ENCODE measurements around the gene RHOT1.
"Not testable (repeated sequence)": the region's sequence is repeated elsewhere in the genome, so short reads cannot be mapped to it uniquely, and the experiment has no call there.

The RHOT1 gene

GRCh38 chr17:32141258-32141657 lies 1.0 kb upstream of the RHOT1 start:
- no peaks in the 10 kb centered on the region for H3K9me3 Mint-ChIP-seq
- no peak overlapping the region for H3K27ac Mint-ChIP-seq
- peaks cover 14% of the 10 kb centered on the region for H3K36me3 Mint-ChIP-seq
- peaks cover 15% of the 10 kb centered on the region for H3K4me1 Mint-ChIP-seq
- ATAC-seq = no peak
- peak overlapping the region; percentile 99 for H3K4me3 Mint-ChIP-seq
- no peak for DNase-seq (ENCODE audit: low spot score in 2 of 2)

- DNase-seq (ENCODE audit: low spot score in 2 of 2) (no peak), ATAC-seq (no peak)
- H3K4me1 Mint-ChIP-seq = peaks cover 11% of the 10 kb centered on the region
- peaks cover 18% of the 10 kb centered on the region for H3K36me3 Mint-ChIP-seq
- H3K4me3 Mint-ChIP-seq = peak overlapping the region; percentile 99
- no peaks in the 10 kb centered on the region for H3K9me3 Mint-ChIP-seq
- peak overlapping the region; percentile 98 for H3K27ac Mint-ChIP-seq
These were observed 644 bp upstream of the RHOT1 start for GRCh38 chr17:32141679-32142037.

DNA sequence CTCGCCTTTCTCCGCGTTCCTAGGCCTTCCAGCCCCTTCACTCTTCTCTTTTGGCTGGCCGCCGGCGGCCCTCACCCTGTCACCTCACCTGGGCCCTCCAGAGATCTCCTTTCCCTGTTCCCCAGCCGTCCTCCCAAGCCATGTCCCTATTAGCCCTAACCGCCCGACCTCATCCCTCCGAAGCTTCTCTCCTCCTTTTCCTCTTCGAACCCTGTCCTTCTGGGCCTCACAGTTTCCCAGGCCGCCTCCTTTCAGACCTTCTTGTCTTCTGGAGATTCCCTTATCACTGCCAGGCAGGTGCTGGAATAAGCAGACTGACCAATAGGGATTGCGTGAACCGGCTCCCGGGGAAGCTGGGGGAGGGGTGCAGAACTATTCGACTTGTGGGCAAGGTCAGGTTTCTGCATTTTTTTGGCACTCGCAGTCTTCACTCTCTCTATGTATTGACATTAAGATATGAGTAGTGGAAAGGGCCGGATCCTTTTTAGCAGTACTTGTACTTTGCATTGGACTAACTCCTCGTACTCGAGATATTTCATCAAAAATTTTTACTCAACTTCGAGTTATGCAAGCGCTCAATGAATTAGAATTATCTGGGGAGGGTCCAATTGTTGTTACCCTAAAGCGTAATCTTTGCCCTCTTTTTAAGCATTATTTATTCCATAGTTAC lies 690 bp downstream of the RHOT1 start:
- Mint-ChIP-seq H3K4me1 (peaks cover 5% of the 10 kb centered on the region), H3K27ac (peak overlapping the region; percentile 98), H3K36me3 (peaks cover 19% of the 10 kb centered on the region), H3K9me3 (no peaks in the 10 kb centered on the region), H3K4me3 (peak overlapping the region; percentile 99)
- no peak for ATAC-seq
- DNase-seq (ENCODE audit: low spot score in 2 of 2) = no peak

- ATAC-seq (no peak), DNase-seq (ENCODE audit: low spot score in 2 of 2) (no peak)
- H3K36me3 Mint-ChIP-seq = peaks cover 19% of the 10 kb centered on the region
- H3K27ac Mint-ChIP-seq = peak overlapping the region; percentile 98
- peak overlapping the region; percentile 99 for H3K4me3 Mint-ChIP-seq
- H3K4me1 Mint-ChIP-seq = peaks cover 9% of the 10 kb centered on the region
- no peaks in the 10 kb centered on the region for H3K9me3 Mint-ChIP-seq
These were observed 1.2 kb downstream of the RHOT1 start for GRCh38 chr17:32143527-32143870.

- not testable (repeated sequence) for H3K9me3 Mint-ChIP-seq; DNase-seq (ENCODE audit: low spot score in 2 of 2); ATAC-seq; H3K27ac Mint-ChIP-seq
- Mint-ChIP-seq H3K4me3 (peak overlapping the region; percentile 99), H3K36me3 (peaks cover 19% of the 10 kb centered on the region), H3K4me1 (peaks cover 12% of the 10 kb centered on the region)
These were observed 2.1 kb downstream of the RHOT1 start for GRCh38 chr17:32144442-32144841.

DNA sequence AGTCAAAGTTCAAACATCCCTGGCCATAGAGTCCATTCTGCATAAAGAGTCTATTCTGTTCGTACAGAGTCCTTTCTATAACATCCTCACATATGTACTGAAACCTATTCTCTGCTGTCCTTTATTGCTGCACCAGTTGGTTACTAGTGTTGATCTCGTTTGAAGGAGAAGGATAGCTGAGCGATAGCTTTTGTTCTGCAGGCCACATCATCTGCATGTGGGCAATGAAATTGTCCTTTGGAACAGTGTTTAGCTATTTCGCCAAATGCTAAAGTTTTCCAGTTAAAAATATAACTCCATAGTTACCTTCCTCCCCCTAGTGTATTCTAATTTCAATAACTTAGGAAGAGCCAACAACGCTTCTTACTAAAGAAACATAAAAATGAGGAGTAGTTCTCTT lies 6.0 kb downstream of the RHOT1 start:
- no peak for ATAC-seq
- peaks cover 34% of the 10 kb centered on the region for H3K36me3 Mint-ChIP-seq
- no peak for DNase-seq (ENCODE audit: low spot score in 2 of 2)
- H3K4me1 Mint-ChIP-seq = peaks cover 35% of the 10 kb centered on the region
- H3K9me3 Mint-ChIP-seq = no peaks in the 10 kb centered on the region
- no peak overlapping the region for H3K4me3 Mint-ChIP-seq
- no peak overlapping the region for H3K27ac Mint-ChIP-seq

DNA sequence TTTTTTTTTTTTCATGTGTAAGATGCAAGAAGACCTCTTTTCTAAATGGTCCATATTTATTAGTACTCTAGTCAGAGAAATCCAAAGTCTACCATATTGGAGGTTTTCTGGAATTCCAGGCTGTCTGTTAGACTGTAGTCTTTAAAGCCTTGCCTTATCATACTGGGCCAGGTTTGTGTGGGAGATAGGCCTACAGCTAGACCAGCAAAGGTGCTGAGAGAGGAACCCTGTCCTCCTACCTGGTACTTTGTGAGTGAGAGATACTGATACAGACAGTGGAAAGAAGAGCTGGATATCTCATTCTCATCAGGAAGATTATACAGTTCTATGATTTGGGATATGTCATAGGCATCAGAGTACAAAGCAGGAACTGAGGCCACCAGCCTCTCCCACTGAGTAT lies 8.1 kb downstream of the RHOT1 start:
- peaks cover 54% of the 10 kb centered on the region for H3K36me3 Mint-ChIP-seq
- H3K27ac Mint-ChIP-seq = peak overlapping the region; percentile 51
- no peaks in the 10 kb centered on the region for H3K9me3 Mint-ChIP-seq
- no peak overlapping the region for H3K4me3 Mint-ChIP-seq
- peaks cover 29% of the 10 kb centered on the region for H3K4me1 Mint-ChIP-seq
- ATAC-seq (no peak), DNase-seq (ENCODE audit: low spot score in 2 of 2) (no peak)

- DNase-seq (ENCODE audit: low spot score in 2 of 2) (no peak), ATAC-seq (no peak)
- no peak overlapping the region for H3K4me3 Mint-ChIP-seq
- peaks cover 29% of the 10 kb centered on the region for H3K4me1 Mint-ChIP-seq
- no peak overlapping the region for H3K27ac Mint-ChIP-seq
- peaks cover 50% of the 10 kb centered on the region for H3K36me3 Mint-ChIP-seq
- H3K9me3 Mint-ChIP-seq = no peaks in the 10 kb centered on the region
These were observed 9.8 kb downstream of the RHOT1 start for GRCh38 chr17:32152130-32152529.

- DNase-seq (ENCODE audit: low spot score in 2 of 2) (no peak), ATAC-seq (no peak)
- H3K27ac Mint-ChIP-seq = peak overlapping the region; percentile 29
- H3K9me3 Mint-ChIP-seq = no peaks in the 10 kb centered on the region
- H3K4me3 Mint-ChIP-seq = no peak overlapping the region
- H3K36me3 Mint-ChIP-seq = peaks cover 46% of the 10 kb centered on the region
- H3K4me1 Mint-ChIP-seq = peaks cover 16% of the 10 kb centered on the region
These were observed 13.6 kb downstream of the RHOT1 start for GRCh38 chr17:32155896-32156295.

DNA sequence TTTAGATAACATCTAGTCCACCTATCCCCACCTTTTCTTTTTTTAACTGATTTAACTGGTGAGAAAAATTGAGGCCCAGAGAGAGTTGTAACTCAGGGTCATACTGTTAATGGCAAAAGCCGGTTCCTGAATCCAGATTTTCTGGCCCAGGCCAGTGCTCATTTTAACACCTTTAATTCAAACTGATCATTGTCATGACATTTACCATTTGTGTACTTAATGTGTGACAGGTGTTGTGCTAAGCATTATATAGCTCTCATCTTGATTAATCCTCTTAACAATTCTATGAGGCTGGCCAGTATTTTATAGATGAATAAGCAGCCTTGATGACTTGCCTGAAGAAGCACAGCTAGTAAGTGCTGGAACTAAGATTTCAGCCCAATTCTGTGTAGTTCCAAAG lies 14.4 kb downstream of the RHOT1 start:
- Mint-ChIP-seq H3K4me1 (peaks cover 20% of the 10 kb centered on the region), H3K36me3 (peaks cover 46% of the 10 kb centered on the region), H3K27ac (no peak overlapping the region), H3K4me3 (no peak overlapping the region), H3K9me3 (no peaks in the 10 kb centered on the region)
- DNase-seq (ENCODE audit: low spot score in 2 of 2) (no peak), ATAC-seq (no peak)

DNA sequence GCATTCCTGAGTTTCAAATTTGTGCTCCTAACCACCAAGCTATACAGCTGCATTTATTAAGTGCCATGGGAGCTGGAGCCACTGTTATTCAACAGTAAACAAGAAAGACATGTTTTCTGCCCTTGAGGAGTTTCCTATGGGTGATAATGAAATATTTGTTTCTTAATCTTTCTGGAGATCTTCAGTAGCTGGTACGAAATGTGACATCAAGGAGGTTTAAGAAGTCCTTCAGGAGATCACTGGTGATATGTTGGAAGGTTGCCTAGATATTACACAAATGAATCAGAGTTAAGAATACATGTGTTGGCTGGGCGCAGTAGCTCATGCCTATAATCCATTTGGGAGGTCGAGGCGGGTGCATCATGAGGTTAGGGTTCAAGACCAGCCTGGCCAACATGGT lies 14.9 kb downstream of the RHOT1 start:
- peaks cover 20% of the 10 kb centered on the region for H3K4me1 Mint-ChIP-seq
- no peak for DNase-seq (ENCODE audit: low spot score in 2 of 2)
- H3K27ac Mint-ChIP-seq = no peak overlapping the region
- no peak overlapping the region for H3K4me3 Mint-ChIP-seq
- ATAC-seq = no peak
- peaks cover 44% of the 10 kb centered on the region for H3K36me3 Mint-ChIP-seq
- H3K9me3 Mint-ChIP-seq = no peaks in the 10 kb centered on the region

GRCh38 chr17:32158870-32159585 lies 16.7 kb downstream of the RHOT1 start:
- peaks cover 14% of the 10 kb centered on the region for H3K4me1 Mint-ChIP-seq
- no peak for DNase-seq (ENCODE audit: low spot score in 2 of 2)
- H3K9me3 Mint-ChIP-seq = no peaks in the 10 kb centered on the region
- peaks cover 26% of the 10 kb centered on the region for H3K36me3 Mint-ChIP-seq
- no peak overlapping the region for H3K27ac Mint-ChIP-seq
- ATAC-seq = no peak
- H3K4me3 Mint-ChIP-seq = no peak overlapping the region

DNA sequence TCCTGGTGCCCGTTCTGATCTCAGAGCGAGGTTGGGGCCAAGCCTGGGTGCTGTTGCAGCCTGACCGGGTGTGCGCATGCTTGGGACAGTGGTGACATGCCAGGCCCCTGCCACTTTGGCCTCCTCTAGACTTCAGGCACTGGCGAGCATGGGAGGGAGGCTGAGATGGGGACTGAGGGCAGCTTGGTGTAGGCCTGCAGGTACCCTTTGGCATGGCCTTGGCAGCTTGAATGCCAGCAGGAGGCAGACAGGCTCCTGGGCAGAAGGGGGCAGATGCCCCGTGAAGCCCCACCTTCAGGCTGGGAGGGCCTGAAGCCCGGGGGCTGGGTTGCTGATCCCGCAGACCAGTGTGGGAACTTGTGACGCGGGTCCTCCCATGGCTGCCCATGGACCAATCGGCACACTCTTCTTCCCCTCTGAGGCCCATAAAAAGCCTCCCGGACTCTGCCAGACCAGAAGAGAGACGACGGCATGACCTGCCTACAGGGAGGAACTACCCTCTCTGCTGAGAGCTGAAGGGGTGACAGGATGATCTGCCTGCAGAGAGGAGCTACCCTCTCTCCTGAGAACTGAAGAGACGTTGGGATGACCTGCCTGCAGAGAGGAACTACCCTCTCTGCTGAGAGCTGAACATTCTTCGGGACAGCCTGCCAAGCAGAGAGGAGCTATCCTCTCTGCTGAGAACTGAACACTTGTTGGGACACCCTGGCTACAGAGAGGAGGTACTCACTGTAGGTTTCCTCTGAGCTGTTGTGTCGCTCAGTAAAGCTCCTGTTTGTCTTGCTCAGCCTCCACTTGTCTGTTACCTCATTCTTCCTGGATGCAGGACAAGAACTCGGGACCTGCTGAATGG lies 17.5 kb downstream of the RHOT1 start:
- H3K4me1 Mint-ChIP-seq = peaks cover 14% of the 10 kb centered on the region
- peaks cover 20% of the 10 kb centered on the region for H3K36me3 Mint-ChIP-seq
- H3K27ac Mint-ChIP-seq = no peak overlapping the region
- no peak overlapping the region for H3K4me3 Mint-ChIP-seq
- DNase-seq (ENCODE audit: low spot score in 2 of 2) (no peak), ATAC-seq (no peak)
- no peaks in the 10 kb centered on the region for H3K9me3 Mint-ChIP-seq

- Mint-ChIP-seq H3K36me3 (peaks cover 15% of the 10 kb centered on the region), H3K4me3 (no peak overlapping the region)
- no peak for ATAC-seq
These were observed 18.2 kb downstream of the RHOT1 start for GRCh38 chr17:32160526-32160925.

DNA sequence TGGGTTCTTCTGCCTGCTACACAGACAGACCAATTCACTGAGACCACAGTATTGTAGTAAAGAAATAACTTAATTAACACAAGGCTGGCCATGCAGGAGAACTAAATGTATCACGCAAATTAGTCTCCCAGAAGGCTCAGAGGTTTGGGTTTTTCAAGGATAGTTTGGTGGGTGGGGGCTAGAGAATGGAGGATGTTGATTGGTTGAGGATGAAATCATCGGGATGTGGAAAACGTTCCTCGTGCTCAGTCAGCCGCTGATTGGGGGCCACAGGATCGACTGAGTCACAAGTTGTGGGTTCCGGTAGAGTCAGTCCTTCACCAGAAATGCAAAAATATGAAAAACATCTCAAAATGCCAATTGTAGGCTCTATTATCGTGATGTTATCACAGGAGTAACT lies 18.7 kb downstream of the RHOT1 start:
- no peak overlapping the region for H3K27ac Mint-ChIP-seq
- peaks cover 14% of the 10 kb centered on the region for H3K4me1 Mint-ChIP-seq
- ATAC-seq (no peak), DNase-seq (ENCODE audit: low spot score in 2 of 2) (no peak)
- H3K36me3 Mint-ChIP-seq = peaks cover 10% of the 10 kb centered on the region
- H3K9me3 Mint-ChIP-seq = no peaks in the 10 kb centered on the region
- no peak overlapping the region for H3K4me3 Mint-ChIP-seq

More at GRCh38 chr17:32160526-32160925, 18.2 kb downstream of the RHOT1 start:
- H3K9me3 Mint-ChIP-seq = no peaks in the 10 kb centered on the region
- DNase-seq (ENCODE audit: low spot score in 2 of 2) = no peak
- H3K27ac Mint-ChIP-seq = no peak overlapping the region
- peaks cover 14% of the 10 kb centered on the region for H3K4me1 Mint-ChIP-seq
